Chondrocyte (in vitro differentiated cells): ENCODE data around the gene RGS14. TPM values are rescaled to one million over a fixed set of nuclear protein-coding genes. Genes with fewer than 3 reads are reported as not detected.
A peak's percentile ranks its signal among the peaks of the same experiment; 100 is the strongest.

Experiments
- DNase-seq: peaks from one replicate; pipeline ENCODE4 v3.0.0; 2021; ENCODE audit warnings: mixed read lengths, low spot score
- H3K27ac Mint-ChIP-seq: one replicate; pipeline ENCODE4 v1.8.0; 2021; ENCODE audit warnings: mild to moderate bottlenecking, moderate library complexity, mixed read lengths; ENCODE audit not compliant: unreplicated experiment
- H3K27me3 Mint-ChIP-seq: 2 replicates; pipeline ENCODE4 v1.8.0; 2021; ENCODE audit warnings: low read depth, mixed read lengths
- H3K36me3 Mint-ChIP-seq: 2 replicates; pipeline ENCODE4 v1.8.0; 2021; ENCODE audit warnings: low read depth, mixed read lengths
- H3K4me1 Mint-ChIP-seq: 2 replicates; pipeline ENCODE4 v1.8.0; 2021; ENCODE audit warnings: low read depth, mild to moderate bottlenecking, mixed read lengths
- H3K4me3 Mint-ChIP-seq: one replicate; pipeline ENCODE4 v1.8.0; 2021; ENCODE audit warnings: mild to moderate bottlenecking, moderate library complexity, mixed read lengths; ENCODE audit not compliant: unreplicated experiment
- H3K9me3 Mint-ChIP-seq: 2 replicates; pipeline ENCODE4 v1.8.0; 2021; ENCODE audit warnings: low read depth, mixed read lengths
- total RNA-seq: library from RNA; stranded (reverse); gene quantifications from 3 replicates; pipeline ENCODE4 v1.2.1, GENCODE V29; 2021
- TF ChIP-seq, protein P1 (sequence below): fragments of 200-600 bp; sonication (generic); IDR thresholded peaks from 2 replicates; pipeline ENCODE4 v1.5.0; 2021; ENCODE audit warnings: antibody characterized with exemption, mild to moderate bottlenecking, moderate library complexity

Gene RGS14
- total RNA-seq, 1 donor from 2014 or later = 11.6 TPM

DNA sequence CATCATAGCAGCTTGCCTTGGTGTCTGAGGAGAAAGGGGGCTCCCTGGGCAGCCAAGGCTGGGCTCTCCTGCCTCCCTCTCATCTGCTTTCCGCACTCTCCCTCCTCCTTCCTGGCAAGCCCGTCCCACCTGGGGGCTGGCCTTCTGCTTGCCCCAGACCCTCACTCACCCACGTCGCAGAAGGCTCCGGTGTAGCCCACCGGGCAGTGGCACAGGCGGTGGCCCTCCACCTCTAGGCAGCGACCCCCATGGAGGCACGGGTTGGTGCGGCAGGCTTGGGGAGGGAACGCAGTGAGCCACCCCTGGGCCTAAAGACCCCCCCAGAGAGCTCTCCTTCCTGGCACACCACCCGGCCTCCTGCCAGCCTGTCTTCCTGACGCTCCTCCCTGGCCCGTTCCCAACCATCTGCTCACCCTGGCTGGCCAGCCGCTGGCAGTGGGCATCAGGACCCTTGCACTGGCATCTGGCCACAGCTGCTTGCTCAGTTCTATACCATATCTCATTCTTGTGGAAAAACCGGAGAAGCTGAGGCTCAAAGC is 47.0 kb downstream of the RGS14 start:
- DNase-seq = no peak
- Mint-ChIP-seq H3K4me3 (peak overlapping the region; percentile 66), H3K4me1 (peaks cover 14% of the 10 kb centered on the region), H3K27me3 (peaks cover 4% of the 10 kb centered on the region), H3K36me3 (no peaks in the 10 kb centered on the region), H3K27ac (no peak overlapping the region), H3K9me3 (no peaks in the 10 kb centered on the region)
- TF ChIP-seq, protein P1, sequence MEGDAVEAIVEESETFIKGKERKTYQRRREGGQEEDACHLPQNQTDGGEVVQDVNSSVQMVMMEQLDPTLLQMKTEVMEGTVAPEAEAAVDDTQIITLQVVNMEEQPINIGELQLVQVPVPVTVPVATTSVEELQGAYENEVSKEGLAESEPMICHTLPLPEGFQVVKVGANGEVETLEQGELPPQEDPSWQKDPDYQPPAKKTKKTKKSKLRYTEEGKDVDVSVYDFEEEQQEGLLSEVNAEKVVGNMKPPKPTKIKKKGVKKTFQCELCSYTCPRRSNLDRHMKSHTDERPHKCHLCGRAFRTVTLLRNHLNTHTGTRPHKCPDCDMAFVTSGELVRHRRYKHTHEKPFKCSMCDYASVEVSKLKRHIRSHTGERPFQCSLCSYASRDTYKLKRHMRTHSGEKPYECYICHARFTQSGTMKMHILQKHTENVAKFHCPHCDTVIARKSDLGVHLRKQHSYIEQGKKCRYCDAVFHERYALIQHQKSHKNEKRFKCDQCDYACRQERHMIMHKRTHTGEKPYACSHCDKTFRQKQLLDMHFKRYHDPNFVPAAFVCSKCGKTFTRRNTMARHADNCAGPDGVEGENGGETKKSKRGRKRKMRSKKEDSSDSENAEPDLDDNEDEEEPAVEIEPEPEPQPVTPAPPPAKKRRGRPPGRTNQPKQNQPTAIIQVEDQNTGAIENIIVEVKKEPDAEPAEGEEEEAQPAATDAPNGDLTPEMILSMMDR = no peak

DNA sequence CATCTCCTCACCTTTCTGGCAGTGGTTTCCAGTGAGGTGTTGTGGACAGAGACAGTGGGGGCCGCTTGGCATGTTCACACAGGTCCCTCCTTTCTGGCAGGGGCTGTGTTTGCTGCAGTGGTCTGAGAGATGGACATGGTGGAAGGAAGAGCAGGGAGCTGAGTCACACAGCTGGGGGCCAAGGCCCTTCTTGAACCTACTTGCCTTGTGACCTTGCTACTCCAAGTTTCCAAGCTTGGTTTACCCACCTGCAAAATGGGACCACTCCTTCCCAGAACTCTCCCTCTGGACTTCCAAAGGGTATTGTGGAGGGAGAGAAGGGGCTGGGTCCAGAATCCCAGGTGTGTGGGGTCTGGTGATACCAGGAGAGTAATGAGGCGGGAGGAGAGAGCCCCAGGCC is 47.6 kb downstream of the RGS14 start:
- no peak for DNase-seq
- Mint-ChIP-seq H3K4me3 (no peak overlapping the region), H3K27ac (no peak overlapping the region), H3K4me1 (peaks cover 14% of the 10 kb centered on the region), H3K27me3 (peaks cover 4% of the 10 kb centered on the region), H3K36me3 (no peaks in the 10 kb centered on the region), H3K9me3 (no peaks in the 10 kb centered on the region)
- TF ChIP-seq, protein P1 = no peak

DNA sequence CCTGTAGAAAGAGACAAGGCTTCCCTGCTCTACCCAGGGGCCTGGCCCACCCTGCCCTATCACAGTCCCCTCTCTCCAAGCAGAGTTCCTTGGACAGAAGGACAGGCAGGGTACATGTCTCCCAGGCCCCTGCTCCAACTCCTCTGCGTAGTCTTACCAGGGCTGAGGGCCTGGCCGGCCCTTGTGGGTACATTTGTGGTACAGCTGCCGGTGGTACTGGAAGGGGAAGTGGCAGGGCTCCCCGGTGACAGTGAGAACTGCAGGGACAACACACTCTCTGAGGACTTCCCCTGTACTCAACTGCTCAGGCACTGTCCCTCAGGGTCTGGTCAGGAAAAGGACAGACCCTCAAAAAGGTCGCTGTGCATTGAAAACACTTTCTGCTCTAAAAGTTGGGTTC is 48.1 kb downstream of the RGS14 start:
- DNase-seq = no peak
- peaks cover 14% of the 10 kb centered on the region for H3K4me1 Mint-ChIP-seq
- peaks cover 4% of the 10 kb centered on the region for H3K27me3 Mint-ChIP-seq
- H3K4me3 Mint-ChIP-seq = no peak overlapping the region
- no peak overlapping the region for H3K27ac Mint-ChIP-seq
- no peaks in the 10 kb centered on the region for H3K9me3 Mint-ChIP-seq
- TF ChIP-seq, protein P1 = no peak
- no peaks in the 10 kb centered on the region for H3K36me3 Mint-ChIP-seq

DNA sequence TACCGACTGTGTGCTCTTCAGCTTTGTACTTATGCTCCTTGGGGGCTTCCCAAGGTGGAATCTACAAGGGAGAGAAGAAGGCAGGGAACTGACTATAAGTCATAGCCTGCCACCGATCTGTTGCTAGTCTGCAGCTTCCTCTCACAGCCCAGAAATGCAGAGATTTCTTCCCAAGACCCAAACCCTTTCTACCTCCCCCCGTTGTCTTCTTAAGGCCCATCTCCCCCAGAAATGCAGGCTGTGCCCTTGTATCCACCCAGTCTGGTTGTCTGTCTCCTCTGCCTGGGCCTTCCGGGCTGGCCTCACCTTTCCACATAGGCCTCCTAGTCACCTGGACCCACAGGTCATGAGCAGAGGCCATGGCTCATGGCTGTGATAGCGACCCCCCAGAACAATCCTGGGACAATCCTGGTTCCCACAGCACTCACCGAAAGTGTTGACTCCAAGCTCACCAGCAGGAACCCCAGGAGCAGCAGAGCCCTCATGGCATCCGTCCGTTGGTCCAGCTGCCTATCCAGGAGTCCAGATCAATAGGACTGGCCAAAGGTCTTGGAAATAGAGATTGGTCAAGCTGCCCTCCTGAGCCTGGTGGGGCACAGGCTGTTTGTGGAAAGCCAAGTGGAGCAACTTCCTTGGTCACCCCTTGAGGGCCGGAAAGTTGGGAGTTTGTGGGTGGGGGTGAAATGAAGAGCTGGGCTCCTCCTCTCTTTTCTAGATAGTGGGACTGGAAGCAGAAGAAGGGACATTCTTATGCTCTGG is 51.5 kb downstream of the RGS14 start, which contains the start of gene F12:
TSS of gene F12 (minus strand) at position 522 of the 759 bp plus-strand sequence. CDS start at position 485, 37 bp downstream.
- Mint-ChIP-seq H3K36me3 (no peaks in the 10 kb centered on the region), H3K4me1 (no peaks in the 10 kb centered on the region), H3K27ac (no peak within 1 kb of the TSS), H3K4me3 (no peak within 1 kb of the TSS), H3K27me3 (no peaks in the 10 kb centered on the region), H3K9me3 (no peaks in the 10 kb centered on the region)
- DNase-seq = no peak
- TF ChIP-seq, protein P1 = no peak

DNA sequence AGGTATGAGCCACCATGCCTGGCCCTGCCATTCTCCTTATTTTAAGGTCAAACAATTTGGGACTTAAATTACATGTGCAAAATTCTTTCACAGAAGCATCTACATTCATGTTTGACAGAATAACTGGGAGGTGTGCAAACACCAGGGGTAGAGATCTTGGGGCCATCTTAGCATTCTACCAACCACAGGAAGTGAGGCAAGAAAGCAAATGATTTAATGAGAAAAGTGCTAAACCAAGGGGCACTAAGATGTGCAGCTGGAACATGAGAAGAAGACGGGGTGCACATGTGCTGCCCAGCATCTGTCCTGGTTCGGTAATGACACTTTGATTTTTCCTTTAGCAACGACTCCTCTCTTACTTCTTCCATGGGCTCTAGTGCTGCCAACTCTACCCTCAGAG is 52.9 kb downstream of the RGS14 start:
- Mint-ChIP-seq H3K9me3 (no peaks in the 10 kb centered on the region), H3K4me3 (no peak overlapping the region), H3K36me3 (no peaks in the 10 kb centered on the region), H3K27me3 (no peaks in the 10 kb centered on the region), H3K4me1 (no peaks in the 10 kb centered on the region), H3K27ac (no peak overlapping the region)
- TF ChIP-seq, protein P1 = no peak
- no peak for DNase-seq
